ENCODE measurements around the gene DDA1.

The DDA1 gene

DNA sequence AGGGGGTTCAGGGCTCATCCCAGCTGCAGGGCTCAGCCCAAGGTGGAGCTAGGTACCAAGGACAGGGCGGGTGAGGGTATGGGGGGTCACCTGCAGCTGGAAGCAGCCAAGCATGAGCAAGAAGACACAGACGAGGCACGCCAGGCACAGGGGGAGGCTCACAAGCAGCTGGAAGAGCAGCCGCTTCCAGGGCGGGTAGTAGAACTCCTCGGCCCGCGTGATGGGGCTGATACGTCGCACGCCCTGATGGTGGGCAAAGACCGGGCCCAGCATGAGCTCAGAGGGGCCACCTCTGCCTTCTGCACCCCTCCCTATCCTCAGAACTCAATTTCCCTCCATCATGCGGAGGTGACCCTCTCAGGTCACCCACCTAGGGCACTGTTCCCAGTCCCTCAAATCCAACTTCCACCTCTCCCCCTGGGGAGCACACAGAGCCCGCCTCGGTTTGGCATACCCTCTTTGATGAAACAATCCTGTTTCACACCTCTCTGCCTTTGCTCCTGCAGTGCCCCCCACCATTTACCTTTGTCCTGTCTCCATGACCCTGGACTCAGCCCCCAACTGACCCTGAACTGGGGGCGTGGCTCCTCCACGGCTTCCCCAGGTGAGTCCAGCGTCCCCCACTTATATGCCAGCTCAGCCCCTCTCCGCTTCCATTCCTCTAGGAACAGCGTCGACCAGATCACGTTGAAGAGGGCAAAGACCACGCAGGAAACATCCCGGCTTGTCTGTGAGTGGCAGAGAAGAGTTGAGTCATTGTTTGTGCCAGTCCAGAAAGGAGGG, 21.1 kb downstream of the DDA1 start:
- no peak for DNase-seq

DNA sequence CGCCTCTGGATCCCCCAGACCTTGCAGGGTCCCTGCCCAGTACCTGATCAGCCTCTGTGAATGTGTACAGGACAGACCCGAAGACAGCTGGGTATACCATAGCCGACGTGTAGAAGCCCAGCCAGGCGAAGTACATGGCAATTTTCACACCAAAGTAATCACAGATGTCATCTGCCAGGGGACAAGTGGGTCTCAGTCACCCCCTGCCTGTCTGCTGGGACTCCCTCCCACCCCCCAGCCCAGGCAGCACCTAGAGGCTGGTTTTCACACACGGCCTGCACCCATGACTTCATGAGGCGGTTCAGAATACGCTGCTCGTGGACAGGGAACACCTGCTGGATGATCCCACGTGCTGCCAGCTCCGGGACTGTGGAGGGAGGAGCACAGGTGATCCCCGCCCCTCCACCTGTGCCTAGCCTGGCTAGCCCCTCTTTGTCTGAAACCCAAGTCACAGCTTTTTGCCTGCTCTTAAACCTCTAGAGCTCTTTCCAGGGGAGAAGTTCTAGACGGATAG, 21.7 kb downstream of the DDA1 start:
- no peak for DNase-seq

DNA sequence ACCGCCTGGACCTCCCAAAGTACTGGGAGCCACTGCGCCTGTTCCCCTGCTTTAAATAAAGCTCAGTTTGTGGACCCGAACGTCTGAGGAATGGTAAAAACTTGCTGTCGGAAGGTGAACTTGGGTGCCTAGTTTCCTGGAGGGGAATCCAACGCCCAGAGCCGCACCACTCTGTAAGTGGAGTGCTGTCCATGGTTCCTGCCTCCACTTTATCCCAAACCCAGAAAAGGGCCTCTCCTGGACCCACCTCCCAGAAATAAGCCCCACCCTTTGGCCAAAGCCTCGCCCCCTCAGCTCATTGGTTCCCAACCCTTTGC, 23.0 kb downstream of the DDA1 start:
- no peak for DNase-seq

DNA sequence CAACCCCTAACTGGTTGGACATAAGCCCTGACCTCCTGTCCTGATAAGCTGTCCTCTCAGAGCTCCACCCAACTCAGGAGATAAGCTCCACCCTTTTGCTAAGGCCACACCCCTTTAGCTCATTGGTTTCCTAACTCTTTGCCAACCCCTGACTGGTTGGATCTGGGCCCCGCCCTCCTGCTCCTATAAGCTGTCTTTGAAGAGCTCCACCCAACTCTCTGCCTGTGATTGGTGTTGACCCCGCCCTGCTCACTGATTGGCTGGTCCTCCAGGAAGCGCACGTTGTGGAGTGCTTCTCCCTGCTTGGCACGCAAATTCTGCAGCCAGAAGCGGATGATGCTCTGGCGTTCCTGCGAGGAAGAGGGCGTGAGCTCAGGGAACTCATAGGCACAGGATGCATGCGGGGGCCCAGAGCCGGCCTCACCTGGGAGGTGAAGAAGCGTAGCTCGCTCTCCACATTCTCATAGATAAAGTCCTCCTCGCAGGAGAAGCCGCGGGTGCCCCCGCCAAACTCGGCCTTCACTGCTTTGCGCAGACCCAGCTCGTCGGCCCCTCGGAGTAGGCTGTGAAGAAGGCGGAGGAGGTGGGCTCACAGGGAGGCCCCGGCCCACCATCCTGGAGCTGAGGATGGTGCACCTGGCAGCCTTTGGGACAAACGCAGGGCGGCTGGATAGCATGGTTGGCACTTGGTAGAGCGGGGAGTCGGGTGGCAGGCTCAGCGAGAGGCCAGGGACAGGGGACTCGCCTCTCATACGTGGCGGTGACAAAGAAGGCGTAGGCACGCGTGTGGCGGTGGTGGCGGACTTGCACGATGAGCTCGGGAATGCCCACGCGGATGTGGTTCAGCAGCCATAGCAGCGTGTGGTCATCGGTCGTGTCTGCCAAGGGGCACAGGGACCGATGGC, 23.6 kb downstream of the DDA1 start:
- DNase-seq = peak; percentile 61

DNA sequence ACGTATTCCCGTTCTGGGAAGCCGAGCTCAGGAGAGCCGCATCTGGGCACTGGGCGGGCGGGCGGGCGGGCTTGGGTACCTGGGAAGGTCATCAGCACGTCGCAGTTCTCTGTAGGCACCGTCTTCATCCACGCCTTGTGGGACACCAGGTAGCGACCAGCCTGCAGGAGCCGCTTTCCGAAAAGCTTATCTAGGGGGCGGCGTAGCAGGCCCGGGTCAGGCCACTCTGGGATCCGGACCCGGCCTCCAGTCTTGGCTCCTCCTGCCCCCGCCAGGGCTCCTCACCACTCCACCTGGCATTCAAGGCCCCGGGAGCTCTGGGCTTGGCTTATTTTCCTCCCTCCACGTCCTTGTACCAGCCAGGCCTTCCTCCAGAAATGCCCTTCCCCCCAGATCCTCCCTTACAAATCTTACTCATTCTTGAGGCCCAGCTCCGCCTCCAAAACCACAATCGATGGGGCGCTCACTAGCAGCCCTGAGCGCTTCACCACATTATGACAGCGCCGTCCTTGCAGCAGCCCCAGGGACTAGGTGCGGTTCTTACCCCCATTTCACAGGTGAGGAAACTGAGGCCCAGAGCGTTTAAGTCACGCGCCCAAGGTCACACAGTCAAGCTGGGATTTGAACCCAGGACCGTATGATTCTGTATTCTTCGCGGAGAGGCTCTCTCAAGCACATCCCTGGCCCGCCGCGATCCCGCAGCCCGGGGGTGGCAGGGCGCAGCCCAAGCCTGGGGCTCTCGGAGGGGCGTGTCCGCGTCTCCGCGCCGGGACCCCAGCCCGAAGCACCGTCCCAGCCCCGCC, 24.4 kb downstream of the DDA1 start:
- no peak for DNase-seq

DNA sequence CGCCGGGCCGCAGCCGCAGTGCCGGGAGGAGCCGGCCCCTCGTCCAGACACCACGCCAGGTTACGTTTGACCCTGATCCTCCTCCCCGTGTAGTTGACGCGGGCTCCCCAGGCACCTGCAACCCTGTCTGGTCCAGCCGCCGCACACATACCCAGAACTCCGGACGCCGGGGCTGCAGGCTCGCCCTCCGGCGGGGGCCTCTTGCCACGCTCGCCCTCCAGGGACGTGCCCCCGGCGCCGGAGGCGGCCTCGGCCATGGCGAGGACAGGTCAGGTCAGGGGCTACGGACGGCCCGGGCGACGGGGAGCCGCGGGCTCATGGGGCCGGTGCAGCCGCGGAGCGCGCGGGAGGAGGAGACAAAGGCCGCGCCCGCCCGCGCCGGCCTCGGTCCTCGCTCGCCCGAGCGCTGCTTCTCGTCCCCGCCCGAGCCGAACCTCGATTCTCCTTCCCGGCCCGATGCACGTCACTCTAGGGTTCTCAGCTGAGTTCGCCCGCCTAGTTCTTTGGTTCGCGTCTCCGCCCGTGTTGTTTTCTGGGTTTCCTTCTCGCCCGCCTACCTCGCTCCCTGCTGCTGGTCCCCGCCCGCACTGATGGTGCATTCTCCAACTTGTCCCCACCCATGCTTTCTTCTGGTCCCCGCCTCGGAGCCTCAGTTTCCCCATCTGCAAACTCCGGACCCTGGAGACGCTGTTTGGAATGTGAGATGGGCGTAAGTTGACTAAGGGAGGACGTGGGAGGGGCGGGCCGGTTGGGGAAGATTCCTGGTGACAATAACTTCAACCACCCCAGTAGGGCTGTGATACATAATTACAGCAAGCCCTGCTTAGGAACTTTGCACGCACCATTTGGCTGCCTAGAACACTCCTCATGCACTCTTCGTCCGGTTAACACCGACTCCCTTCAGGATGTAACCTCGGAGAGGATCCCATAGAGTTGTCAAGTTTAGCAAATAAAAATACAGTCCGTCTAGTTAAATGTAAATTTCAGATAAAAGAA, 25.3 kb downstream of the DDA1 start, which contains the start of gene ANO8:
Gene ANO8 (minus strand): TSS at position 442 of the 996 bp plus-strand sequence. CDS start 185 bp downstream, at position 257.
- peak; percentile 94 for DNase-seq

DNA sequence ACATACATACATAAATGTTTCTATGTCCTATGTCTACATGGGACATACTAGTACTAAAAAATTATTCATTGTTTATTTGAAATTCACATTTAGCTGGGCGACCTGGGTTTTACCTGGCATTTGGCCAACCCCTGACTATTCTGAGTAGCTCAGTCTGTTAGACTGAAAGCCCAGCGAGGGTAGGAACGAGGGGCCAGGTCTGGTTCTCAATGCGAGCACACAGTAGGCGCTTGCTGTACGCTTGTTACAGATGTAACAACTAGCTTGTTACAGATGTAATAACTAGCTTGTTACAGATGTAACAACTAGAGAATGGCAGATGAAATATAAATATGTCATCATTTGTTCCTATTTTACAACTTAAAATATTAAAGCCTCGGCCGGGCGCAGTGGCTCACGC, 26.2 kb downstream of the DDA1 start:
- no peak for DNase-seq

DNA sequence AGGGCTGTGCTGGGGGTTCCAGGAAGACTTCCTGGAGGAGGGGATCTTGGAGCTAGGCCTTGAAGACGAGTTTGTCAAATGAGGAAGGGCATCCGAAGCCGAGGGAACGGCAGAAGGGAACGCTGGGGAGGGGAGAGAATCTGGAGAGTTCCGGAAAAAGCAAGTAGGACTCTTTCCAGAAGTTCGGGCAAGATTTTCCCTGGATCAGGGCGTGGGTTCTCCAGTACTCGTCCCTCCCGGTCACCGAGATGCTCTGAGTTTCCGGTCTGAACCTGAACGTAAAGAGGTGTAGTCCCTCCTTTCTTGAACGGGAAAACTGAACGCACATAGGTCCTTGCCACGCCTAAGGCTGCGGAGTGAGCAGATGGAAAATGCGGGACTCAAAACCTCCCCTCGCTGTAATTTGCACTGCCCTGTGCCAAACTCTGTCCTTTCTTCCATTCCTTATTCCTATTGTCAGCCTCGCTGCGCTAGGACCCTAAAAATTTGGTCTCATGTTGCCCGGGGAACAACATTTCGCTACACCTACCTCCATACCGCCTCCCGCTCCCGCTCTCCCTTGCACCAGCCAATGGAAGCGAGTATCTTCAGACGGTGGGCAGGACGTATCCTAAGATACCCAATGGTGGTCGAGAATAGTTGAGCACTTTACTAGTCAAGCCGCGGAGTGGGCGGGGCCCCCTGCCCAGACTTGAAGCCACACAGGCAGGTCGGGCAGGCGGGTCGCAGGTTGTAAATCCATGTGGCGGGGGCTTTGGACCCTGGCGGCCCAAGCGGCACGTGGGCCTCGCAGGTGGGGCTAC, 27.7 kb downstream of the DDA1 start, which contains the start of gene GTPBP3:
Gene GTPBP3 (plus strand): TSS at position 682 of the 803 bp plus-strand sequence. CDS start 59 bp downstream, at position 741.
- peak; percentile 97 for DNase-seq

DNA sequence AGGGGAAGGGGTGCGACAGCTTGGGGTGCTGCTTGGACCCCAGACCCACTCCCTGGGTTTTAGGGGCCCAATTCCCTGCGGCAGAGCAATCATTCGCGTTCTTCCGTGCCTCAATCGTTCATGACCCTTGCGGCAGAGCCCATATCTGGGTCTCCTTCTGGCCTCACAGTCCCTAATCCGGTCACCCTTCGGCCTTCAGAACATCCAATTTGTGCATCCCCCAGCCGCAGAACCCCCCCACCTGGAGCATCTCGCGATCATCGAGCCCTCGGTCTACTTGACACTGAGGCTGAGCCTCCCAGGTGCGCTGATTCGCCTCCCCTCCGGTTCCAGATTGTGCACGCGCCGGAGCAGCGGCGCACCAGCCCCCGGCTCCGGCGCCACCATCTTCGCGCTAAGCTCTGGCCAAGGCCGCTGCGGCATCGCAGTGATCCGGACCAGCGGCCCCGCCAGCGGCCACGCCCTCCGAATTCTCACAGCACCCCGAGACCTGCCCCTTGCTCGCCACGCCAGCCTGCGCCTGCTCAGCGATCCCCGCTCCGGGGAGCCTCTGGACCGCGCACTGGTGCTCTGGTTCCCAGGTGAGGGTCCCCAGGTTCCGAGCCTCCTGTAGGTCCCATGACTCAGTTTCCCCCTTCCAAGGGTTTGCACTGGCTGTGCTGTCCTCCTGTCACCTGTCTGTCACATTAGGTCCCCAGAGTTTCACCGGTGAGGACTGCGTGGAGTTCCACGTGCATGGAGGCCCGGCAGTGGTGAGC, 28.5 kb downstream of the DDA1 start:
- DNase-seq = no peak

DNA sequence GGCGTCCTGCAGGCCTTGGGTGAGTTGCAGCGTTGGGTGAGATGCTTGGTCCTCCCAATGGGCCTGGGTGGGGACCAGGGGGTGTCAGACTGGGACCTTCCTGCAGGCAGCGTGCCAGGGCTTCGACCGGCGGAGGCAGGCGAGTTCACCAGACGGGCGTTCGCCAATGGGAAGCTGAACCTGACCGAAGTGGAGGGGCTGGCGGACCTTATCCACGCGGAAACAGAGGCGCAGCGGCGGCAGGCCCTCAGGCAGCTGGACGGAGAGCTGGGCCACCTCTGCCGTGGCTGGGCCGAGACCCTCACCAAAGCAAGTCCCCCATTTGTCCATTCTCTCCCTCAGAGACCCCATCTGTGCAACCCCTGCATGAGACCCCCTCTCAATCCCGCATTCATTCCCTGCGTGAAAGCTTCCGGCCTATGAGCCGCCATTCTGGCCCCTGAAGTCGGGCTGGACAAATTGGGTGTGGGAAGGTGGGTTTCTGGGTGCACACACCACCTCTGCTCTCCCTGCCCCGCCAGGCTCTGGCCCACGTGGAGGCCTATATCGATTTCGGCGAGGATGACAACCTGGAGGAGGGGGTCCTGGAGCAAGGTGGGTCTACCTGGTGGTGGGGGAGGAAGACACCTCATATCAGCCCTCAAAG, 29.2 kb downstream of the DDA1 start:
- no peak for DNase-seq

DNA sequence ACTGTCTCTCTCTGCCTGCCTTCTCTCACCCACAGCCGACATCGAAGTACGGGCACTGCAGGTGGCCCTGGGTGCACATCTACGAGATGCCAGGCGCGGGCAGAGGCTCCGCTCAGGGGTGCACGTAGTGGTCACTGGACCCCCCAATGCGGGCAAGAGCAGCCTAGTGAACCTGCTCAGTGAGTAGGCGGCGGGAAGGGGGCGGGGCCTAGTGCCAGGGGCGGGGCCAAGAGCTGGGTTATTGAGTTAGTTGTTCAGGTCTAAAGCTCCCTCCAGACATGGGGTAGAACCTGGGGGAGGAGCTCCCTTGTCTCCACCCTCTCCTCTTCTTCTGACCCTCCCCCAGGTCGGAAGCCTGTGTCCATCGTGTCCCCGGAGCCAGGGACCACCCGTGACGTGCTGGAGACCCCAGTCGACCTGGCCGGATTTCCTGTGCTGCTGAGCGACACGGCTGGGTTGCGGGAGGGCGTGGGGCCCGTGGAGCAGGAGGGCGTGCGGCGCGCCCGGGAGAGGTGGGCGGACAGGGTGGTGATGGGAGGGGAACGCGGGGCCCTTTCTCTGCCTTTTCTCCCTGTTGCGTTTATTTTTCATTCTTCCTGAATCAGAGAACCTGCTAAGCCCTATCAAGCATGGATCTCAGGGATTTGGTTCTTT, 29.9 kb downstream of the DDA1 start:
- DNase-seq = no peak

DNA sequence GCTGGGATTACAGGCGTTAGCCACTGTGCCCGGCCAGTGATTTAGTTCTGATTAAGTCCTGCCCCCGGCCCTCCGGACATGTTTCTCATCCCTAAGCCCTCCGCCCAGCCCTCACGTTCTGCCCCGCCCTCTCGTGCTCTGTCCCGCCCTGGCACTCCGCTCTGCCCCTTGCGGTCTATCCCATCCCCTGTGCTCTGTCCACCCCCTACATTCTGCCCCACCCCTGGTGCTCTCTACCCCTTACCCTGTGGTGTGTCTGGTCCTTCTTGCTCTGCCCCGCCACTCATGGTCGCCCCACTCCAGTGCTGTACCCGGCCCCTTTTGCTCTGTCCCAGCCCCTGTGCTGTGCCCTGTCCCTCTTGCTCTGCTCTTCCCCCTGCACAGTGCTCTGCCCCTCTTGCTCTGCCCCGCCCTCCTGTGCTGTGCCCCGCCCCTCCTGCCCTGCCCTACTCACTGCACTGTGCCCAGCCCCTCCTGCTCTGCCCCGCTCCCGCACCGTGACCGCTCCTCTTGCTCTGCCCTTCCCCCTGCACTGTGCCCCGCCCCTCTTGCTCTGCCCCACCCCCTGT, 31.0 kb downstream of the DDA1 start:
- no peak for DNase-seq

DNA sequence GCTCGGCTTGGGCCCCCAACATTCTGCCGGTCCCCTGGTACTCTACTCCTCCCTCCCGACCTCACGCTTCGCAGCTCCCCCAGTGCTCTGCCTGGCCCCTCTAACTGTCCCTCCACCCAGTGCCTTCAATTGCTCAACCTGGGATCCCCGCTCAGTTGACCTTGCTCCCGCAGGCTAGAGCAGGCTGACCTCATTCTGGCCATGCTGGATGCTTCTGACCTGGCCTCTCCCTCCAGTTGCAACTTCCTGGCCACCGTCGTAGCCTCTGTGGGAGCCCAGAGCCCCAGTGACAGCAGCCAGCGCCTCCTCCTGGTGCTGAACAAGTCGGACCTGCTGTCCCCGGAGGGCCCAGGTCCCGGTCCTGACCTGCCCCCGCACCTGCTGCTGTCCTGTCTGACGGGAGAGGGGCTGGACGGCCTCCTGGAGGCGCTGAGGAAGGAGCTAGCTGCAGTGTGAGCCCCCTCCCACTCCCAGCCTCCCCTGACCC, 31.6 kb downstream of the DDA1 start:
- DNase-seq = no peak

DNA sequence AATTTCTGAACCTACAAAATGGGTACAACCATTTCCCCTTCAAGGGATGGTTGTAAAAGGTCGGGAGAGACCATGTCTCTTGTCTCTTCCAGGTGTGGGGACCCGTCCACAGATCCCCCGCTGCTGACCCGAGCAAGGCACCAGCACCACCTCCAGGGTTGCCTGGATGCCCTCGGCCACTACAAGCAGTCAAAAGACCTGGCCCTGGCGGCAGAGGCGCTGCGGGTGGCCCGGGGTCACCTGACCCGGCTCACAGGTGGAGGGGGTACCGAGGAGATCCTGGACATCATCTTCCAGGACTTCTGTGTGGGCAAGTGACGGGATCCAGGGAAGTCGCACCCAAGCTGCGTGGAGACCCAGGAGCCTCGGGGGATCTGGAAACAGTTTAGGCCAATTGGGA, 32.0 kb downstream of the DDA1 start:
- no peak for DNase-seq

DNA sequence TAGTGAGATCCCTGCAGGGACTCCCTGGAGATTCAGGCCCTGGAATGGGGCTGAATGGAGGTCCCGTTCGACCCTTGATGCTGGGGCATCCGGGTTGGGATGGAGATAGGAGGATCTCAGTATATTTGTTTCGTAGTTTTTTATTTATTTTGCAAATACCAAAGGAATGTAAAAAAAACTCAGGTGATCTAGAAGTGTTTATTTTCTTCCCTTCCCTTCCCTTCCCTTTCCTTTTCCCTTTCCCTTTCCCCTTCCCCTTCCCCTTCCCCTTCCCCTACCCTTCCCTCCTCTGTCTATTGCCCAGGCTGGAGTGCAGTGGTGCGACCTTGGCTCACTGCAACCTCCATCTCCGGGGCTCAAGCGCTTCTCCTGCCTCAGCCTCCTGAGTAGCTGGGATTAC, 32.5 kb downstream of the DDA1 start:
- DNase-seq = no peak

DNA sequence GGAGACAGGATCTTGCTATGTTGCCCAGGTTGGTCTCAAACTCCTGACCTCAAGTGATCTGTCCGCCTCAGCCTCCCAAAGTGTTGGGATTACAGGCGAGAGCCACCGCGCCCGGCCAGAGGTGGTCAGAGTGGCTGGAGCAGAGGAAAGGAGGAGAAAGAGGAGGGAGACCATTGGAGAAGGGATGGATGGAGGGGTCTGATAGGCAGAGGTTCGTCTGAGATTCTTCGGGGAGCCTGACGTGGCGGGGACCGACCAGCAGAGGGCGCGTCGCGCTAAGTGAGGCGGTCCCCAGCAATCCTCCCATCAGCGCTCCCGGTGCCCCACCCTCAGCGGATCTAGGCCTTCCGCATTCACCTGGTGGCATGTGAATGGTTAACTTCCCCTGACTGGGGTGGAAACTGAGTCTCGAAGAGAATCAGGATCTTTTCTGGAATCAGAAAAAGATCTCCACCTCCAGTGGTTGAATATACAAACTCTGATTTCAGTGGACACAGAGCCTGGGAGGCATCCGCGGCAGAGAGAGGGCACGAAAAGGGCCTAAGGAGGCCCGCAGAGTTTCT, 36.8 kb downstream of the DDA1 start:
- DNase-seq = peak; percentile 33

DNA sequence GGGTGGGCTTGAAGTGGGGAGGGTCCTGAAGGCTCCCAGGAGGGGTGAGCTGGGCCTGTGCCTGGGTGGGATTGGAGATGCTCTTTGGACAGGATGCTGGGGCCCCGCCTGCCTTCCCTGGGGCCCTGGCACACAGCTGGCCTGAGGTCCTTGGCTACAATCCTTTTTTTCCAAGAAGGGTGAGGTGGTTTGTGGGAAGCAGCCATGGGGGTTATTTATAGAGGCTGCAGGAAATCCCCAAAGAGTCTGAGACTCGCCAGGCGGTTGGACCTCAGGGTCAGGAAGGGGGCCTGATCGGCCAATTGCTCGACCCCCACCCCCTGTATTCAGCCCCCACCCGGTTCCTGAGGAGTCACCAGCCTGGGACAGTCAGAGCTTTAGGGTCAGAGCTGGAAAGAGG, 38.0 kb downstream of the DDA1 start:
- no peak for DNase-seq

DNA sequence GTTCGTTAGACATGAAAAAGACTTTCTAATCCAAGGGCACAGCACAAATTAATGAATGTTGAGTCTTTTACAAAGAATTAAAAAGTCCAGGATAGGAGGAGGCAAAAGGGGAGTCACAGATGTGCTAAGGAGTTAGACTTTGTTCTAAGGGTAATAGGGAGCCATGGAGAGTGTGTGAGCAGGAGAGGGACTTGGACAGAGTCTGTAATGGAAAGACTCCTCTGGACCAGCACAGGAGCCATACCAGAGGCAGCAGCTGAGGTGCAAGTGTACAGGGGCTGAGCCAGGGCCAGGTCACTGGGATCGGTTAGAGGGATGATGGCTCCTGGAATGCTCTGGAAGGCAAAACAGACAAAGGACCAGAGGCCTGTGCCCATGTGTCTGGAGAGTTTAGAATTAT, 38.5 kb downstream of the DDA1 start:
- no peak for DNase-seq
